ENCODE measurements around the gene STIP1. TPM values are rescaled to one million over a fixed set of nuclear protein-coding genes. Genes with fewer than 3 reads are reported as not detected.
A peak's percentile ranks its signal among the peaks of the same experiment; 100 is the strongest.

The STIP1 gene
- total and polyA plus RNA-seq, 9 of the 15 experiments (the other 6 are each of a cell fraction or from before 2014, with no cell fraction given): 58.1 to 465 (median 346) TPM

DNA sequence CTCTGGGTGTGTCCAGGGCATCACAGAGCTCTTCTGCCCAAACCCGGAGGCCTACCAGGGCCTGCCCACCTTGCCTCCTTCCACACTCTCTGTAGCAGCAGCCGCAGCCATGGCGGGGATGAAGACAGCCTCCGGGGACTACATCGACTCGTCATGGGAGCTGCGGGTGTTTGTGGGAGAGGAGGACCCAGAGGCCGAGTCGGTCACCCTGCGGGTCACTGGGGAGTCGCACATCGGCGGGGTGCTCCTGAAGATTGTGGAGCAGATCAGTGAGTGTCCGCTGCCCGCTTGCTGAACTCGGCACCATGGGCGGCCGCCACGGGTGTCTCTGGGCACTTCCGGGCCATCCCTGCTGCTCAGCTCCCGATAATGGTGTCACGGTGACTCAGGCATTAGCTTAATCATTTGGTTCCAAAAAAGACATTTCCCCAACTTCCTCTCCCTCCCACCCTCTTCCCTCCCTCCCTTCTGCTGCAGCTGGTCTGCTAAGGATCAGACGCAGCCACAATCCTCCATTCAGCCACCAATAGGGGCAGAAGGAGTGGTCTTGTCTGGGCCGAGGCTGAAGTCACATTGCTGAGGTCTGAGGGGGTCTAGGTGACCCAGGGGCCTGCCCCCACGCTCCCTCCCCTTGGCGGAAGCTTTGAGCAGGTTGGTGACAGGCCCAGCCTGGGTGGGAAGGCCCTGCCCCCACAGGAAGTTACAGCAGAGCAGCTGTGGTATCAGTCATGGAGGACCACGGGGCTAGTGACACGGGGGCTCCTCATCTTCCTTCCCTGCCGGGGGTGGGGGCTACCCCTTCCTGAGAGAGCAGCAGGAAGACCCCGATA, 21.5 kb downstream of the STIP1 start (continued):
- peak; percentile 89 for TF ChIP-seq GABPA (tag; conservative IDR thresholded peaks at IDR 0.05; ENCODE audit: low read depth)
- no peak for TF ChIP-seq ZNF274 (IDR thresholded peaks at IDR 0.05; ENCODE audit: borderline replicate concordance, low read depth, low read length)
- TF ChIP-seq HDAC2 (IDR thresholded peaks at IDR 0.05): peak; percentile 82; the same call in 1 of the 2 replicates
- no peak for TF ChIP-seq LARP7 (IDR thresholded peaks at IDR 0.05)
- TF ChIP-seq ZNF699 (CRISPR knock-in tag; IDR thresholded peaks at IDR 0.05; ENCODE audit: insufficient replicate concordance): no peak
- TF ChIP-seq, protein P1, sequence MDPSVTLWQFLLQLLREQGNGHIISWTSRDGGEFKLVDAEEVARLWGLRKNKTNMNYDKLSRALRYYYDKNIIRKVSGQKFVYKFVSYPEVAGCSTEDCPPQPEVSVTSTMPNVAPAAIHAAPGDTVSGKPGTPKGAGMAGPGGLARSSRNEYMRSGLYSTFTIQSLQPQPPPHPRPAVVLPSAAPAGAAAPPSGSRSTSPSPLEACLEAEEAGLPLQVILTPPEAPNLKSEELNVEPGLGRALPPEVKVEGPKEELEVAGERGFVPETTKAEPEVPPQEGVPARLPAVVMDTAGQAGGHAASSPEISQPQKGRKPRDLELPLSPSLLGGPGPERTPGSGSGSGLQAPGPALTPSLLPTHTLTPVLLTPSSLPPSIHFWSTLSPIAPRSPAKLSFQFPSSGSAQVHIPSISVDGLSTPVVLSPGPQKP (CRISPR knock-in tag; IDR thresholded peaks at IDR 0.05): no peak
- peak; percentile 12 for TF ChIP-seq ZFP36 (IDR thresholded peaks at IDR 0.05; ENCODE audit: low read depth, low read length, partially characterized antibody)
- TF ChIP-seq ZNF766 (CRISPR knock-in tag; conservative IDR thresholded peaks at IDR 0.05): peak; percentile 89
- no peak for TF ChIP-seq STAT5B (CRISPR knock-in tag; IDR thresholded peaks at IDR 0.05)
- no peak for TF ChIP-seq NELFE (IDR thresholded peaks at IDR 0.05; ENCODE audit: insufficient read depth, insufficient read length)
- TF ChIP-seq ZNF707 (CRISPR knock-in tag; conservative IDR thresholded peaks at IDR 0.05): no peak
- TF ChIP-seq ZNF232 (CRISPR knock-in tag; IDR thresholded peaks at IDR 0.05): no peak
- TF ChIP-seq BRD9 (IDR thresholded peaks at IDR 0.05; ENCODE audit: low read depth, partially characterized antibody): peak; percentile 81
- TF ChIP-seq, protein P2, sequence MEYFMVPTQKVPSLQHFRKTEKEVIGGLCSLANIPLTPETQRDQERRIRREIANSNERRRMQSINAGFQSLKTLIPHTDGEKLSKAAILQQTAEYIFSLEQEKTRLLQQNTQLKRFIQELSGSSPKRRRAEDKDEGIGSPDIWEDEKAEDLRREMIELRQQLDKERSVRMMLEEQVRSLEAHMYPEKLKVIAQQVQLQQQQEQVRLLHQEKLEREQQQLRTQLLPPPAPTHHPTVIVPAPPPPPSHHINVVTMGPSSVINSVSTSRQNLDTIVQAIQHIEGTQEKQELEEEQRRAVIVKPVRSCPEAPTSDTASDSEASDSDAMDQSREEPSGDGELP (CRISPR knock-in tag; IDR thresholded peaks at IDR 0.05; ENCODE audit: borderline replicate concordance): peak; percentile 98
- TF ChIP-seq ZZZ3 (IDR thresholded peaks at IDR 0.05): no peak
- TF ChIP-seq TCF3 (CRISPR knock-in tag; IDR thresholded peaks at IDR 0.05): peak; percentile 72
- no peak for TF ChIP-seq RCOR1 (IDR thresholded peaks at IDR 0.05; ENCODE audit: borderline replicate concordance in 1 of 2, low read depth in 2 of 2, low read length in 2 of 2)
- TF ChIP-seq ERF (CRISPR knock-in tag; IDR thresholded peaks at IDR 0.05): peak; percentile 75
- TF ChIP-seq, protein P3, sequence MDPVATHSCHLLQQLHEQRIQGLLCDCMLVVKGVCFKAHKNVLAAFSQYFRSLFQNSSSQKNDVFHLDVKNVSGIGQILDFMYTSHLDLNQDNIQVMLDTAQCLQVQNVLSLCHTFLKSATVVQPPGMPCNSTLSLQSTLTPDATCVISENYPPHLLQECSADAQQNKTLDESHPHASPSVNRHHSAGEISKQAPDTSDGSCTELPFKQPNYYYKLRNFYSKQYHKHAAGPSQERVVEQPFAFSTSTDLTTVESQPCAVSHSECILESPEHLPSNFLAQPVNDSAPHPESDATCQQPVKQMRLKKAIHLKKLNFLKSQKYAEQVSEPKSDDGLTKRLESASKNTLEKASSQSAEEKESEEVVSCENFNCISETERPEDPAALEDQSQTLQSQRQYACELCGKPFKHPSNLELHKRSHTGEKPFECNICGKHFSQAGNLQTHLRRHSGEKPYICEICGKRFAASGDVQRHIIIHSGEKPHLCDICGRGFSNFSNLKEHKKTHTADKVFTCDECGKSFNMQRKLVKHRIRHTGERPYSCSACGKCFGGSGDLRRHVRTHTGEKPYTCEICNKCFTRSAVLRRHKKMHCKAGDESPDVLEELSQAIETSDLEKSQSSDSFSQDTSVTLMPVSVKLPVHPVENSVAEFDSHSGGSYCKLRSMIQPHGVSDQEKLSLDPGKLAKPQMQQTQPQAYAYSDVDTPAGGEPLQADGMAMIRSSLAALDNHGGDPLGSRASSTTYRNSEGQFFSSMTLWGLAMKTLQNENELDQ (CRISPR knock-in tag; IDR thresholded peaks at IDR 0.05; ENCODE audit: borderline replicate concordance): no peak
- TF ChIP-seq, protein P4, sequence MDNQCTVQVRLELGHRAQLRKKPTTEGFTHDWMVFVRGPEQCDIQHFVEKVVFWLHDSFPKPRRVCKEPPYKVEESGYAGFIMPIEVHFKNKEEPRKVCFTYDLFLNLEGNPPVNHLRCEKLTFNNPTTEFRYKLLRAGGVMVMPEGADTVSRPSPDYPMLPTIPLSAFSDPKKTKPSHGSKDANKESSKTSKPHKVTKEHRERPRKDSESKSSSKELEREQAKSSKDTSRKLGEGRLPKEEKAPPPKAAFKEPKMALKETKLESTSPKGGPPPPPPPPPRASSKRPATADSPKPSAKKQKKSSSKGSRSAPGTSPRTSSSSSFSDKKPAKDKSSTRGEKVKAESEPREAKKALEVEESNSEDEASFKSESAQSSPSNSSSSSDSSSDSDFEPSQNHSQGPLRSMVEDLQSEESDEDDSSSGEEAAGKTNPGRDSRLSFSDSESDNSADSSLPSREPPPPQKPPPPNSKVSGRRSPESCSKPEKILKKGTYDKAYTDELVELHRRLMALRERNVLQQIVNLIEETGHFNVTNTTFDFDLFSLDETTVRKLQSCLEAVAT (IDR thresholded peaks at IDR 0.05): peak in 1 of 2 experiments; percentile 18; a peak in 2 of 4 replicates
- no peak for TF ChIP-seq BRF1 (IDR thresholded peaks at IDR 0.05; ENCODE audit: borderline replicate concordance, extremely low read depth, insufficient read length)
- no peak for TF ChIP-seq TARDBP (IDR thresholded peaks at IDR 0.05)
- TF ChIP-seq TSC22D4 (tag; IDR thresholded peaks at IDR 0.05): no peak
